DMS153 treated with DMSO at 0.1 percent for 48 hours (cell line): ENCODE measurements around the gene PARM1.
"Not testable (repeated sequence)": the region's sequence is repeated elsewhere in the genome, so short reads cannot be mapped to it uniquely, and the experiment has no call there.

Experiments
- DNase-seq: peaks from one replicate; lab custom pipeline; 2025; ENCODE audit not compliant: unreplicated experiment; lab: John Stamatoyannopoulos, UW

PARM1 gene

DNA sequence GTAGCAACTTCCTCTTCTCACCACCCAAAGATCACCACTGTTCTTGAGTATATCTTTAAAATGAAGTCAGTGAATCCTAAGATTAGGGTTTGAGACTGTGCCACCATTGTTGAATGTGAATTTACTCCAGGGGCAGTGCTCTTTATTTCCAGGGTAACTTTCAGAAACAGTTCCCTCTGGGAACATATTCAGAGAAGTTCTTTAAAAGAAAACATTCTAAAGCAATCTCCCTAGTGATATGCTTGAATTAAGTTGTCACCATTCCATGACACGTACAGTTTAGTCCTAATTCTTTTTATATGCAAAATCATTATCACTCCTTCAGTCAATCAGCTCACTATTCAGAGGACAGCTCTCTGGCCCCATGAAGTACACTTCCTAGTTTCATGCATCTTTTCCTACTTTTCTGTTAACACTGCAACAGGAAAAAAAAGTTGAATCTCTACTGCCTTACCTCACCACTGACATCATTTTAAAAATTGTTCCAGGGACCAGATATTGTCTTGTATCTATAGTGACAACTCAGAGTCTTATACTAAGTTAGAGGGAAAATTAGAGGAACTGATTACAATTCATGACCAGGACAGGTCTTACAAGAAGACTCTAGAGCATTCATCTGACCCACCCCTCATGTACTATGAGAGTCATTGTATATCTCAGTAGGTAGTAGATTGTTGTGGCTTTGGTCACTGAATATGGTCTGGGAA is 49.8 kb downstream of the PARM1 start:
- DNase-seq = no peak

DNA sequence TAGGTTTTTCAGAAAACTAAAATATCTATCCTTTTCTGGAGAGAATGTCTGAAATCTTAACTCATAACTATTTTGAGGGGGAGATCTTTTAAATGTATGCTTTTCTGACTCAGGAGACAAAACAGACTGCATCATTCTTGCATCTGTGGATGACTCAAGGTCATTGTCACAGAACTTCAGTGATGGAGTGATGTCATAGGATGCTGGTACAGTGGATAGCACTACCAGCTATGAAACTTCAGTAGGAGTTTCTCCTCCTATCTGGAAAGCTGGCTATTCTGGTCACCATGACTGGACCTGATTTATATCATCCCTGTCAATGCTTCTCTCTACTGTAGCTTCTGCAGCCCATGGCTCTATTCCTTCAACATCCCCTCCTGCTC is 50.3 kb downstream of the PARM1 start:
- DNase-seq = no peak

DNA sequence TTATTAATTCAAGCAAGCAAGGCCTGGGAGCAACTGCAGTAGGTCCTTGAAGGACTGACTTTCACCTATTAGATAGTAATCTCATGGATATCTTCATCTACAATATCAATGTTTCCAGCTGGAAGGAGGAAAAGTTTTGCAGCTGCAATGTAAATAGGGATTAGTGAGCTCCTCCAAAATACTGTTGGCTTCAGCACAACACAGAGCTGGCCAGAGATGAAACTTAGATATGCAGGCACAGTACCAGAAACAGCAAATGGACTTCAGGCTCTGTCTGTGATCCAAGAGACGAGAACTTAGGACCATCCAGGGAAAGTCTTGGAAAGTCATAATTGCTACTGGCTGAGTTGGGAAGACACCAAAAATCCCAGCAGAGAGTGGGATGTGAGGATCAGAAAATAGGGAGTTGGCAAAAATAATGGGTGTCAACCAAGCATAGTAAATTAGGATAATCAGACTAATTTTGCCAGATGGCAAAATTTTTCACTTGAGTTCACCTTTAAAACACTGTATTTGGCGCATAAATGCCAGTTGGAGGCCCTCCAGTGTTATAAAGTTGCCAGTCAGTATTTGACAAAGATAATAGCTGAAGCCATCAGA is 57.5 kb downstream of the PARM1 start:
- no peak for DNase-seq

GRCh38 chr4:74994436-74994835 is 61.5 kb downstream of the PARM1 start:
- DNase-seq = not testable (repeated sequence)

DNA sequence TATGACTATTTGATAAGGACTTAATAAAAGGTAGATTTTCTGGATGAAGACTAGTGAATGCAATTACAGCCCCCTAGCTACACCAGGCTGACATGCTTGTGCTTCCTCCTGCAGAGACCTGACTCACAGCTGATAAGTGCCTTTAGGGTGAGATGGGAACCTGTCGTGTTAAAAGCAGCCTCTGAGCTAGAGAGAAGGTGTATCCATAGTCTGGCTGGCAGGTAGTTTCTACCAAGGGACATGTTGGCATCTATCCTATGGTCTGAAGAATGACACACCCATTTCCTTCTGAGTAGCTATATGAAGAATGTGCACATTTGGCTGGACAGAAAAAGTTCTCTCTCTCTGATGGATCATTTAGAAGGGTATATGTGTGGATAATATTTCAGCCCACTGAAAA is 64.1 kb downstream of the PARM1 start:
- DNase-seq = no peak

DNA sequence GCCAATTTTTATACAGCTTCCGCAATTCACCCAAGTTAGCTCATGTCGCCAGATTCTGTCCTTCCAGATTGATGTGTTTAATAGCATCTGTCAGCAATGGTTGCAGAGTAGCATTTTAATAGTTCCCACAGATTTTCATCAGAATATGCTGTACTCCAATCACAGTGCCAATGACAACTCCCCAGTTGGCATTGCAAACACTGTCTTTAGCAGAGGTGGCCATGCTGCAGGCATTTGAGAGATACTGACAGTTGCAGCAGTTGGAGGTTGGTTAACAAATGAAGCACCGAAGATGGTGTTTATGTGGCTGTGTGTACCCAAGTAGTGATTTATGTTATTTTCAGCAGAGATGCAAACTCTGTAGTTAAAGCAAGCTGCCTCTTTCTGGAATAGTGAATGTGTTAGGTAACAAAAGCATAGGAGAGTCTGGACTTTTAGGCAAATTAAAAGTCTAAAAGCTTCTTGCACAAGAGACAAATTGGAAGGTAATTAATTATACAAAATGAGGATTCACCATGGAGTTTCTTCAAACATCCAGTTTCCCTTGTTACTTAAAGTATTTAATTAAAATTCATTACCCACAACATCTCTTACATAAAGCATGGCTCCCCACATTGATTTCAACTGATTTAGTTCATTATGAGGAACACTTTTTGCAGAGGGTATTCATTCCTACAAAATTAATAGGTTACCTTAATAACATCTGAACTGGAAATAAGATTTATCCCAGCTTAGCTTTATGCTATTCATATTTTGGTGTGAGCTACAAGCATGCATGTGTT is 65.2 kb downstream of the PARM1 start:
- DNase-seq = no peak

DNA sequence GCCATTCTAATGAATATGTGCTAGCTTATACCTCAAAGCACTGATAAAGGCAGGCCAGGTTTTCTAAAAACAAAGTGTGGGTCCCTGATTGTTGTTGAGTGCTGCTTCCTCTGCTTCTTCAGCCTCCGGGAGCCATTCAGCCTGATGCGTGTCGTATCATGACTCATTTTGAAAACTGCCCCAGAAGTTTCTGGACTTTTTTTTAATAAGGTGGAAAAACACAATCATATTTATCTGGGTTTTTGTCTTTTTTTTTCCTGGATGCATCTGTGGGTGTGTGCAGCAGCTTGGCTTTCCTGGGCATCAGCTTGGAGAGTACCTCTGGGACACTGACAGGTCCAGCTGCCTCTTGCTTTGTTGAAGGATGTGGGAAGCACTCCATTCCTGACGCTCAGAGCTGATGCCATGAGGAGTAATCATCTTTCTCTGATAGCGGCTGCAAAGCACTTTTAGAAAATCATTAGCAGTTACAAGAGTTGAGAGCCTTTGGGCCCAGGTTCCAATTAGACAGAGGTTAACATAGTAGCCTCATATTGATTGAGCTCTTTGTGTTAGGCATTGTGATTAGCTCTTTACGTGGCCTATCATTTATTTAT is 66.9 kb downstream of the PARM1 start:
- no peak for DNase-seq

DNA sequence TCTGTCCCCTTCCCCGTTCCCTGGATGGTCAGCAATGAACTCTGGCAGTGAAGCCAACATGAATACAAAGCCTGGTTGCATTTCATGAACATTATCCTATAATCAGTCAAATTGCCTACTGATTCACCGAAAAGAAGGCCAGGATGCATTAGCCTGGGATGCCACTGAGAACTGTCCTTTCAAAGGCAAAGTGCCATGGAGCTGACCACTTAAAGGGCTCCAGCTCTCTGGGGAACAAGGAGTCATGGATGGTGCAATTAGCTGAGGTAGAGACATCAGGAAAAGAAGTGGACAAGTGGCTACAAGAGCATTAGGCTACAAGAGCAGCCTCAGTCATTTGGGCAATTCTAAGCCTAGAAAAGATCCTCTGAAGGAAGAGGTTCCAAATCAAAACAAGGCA is 69.0 kb downstream of the PARM1 start:
- DNase-seq = no peak

DNA sequence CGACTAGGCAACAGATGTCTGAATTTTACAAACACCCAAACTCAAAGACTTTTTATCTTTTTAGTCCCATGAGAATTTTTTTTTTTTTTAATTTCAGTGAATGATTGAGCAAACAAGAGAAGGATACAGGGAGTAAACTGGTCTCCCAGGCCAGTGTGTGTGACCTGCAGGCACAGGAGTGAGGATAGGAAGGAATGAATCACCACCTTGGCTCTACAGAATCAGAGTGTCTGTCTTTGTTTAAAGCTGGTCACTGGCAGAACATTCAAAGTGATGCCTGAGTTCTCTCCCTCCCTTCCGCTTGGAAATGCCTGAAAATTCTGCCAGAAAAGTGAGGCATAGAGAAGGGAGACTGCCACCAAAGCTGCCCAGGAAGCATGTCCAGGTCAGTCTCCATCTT is 69.5 kb downstream of the PARM1 start:
- DNase-seq = no peak

DNA sequence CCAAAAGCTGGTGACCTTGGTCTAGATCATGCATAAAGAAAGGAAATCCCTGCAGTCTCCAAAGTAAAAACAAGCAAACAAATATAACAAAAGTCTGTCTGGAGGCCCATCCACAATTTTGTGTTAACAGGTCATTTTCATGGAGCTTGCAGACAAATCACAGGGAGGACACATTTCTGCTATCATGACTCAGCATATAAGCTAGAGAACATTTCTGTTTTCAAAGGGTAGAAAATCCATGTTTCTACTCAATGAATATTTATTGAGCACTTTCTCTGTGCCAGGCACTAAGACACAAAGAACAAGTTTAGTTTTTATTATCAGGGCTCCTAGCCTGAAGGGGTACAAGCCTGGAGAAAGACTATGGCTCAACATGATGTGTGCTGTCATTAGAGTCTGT is 71.1 kb downstream of the PARM1 start:
- DNase-seq = no peak

DNA sequence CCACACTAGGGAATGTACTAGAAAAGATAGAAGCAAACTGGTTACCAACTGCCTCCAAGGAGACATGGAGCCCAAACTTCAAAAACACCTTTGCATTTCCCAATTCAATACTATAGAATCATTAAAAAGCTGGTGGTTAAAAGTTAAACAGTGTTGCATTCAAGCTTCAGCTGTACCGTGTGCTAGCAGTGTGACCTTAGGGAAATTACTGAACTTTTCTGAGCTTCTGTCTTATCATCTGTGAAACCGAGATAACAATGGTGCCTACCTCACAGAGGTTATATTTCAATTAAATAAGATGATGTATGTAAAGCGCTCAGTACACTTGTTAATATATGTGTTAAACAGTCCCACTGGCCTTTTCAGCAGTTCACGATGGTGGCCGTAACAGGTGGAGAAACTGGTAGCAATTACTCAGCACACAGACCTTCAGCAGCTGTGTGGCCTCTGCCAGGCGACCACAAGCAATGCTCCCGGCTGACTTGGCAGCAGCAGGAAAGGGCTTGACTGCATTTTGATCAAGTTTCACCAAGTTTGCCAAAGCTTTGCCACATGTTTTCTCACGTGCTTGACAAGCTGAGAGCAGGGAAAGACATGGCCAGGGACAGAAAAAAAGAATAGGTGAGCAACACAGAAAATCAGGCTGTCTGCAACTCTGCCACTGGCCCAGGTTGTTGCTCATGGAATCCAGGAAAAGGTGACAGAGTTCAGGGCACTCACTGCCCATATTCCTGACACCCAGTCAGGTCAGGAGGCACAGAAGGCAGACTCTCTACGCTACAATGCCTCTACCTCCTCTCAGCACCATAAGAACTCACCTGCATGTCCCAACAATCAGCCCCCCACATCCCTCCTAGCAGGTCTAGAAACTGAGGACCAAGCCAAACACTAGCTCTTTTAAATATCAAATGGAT is 72.1 kb downstream of the PARM1 start:
- no peak for DNase-seq

GRCh38 chr4:75005727-75006126 is 72.8 kb downstream of the PARM1 start:
- DNase-seq = no peak

DNA sequence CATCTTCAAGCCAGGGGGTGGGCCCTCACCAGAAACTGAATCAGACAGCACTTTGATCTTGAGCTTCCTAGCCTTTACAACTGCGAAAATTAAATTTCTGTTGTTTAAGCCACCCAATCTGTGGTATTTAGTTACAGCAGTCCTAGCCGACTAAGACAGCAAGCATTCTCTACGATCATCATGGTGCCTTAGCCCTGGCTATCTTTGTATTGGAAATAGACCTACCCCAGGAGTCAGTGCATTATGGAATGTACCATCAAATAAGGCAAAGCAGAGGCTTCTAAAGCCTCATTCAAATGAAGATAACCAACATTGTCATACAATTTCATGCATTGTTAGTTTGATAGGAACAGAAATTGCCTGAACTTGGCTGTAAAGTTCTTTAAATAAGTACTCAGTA is 75.0 kb downstream of the PARM1 start:
- no peak for DNase-seq

DNA sequence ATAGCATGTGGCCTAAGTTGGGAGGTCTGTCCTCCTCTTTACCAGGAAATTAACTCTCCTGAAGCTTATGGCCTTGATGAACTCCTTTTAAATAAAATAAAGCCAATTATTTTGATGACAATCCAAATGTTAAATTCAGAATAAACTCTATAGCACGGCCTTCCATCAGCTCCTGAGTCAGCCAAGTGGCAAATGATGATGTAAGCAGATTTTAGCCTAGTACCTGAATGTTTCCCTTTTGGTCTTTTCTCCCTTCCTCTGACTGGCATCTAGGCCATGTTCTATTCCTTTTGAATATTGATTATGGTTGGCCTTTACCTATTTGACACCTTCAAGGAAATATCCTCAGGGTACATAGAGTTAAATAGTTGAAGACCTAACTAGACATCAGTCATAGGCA is 76.2 kb downstream of the PARM1 start:
- no peak for DNase-seq

- DNase-seq = no peak
These were observed 78.3 kb downstream of the PARM1 start for GRCh38 chr4:75011131-75011795.

DNA sequence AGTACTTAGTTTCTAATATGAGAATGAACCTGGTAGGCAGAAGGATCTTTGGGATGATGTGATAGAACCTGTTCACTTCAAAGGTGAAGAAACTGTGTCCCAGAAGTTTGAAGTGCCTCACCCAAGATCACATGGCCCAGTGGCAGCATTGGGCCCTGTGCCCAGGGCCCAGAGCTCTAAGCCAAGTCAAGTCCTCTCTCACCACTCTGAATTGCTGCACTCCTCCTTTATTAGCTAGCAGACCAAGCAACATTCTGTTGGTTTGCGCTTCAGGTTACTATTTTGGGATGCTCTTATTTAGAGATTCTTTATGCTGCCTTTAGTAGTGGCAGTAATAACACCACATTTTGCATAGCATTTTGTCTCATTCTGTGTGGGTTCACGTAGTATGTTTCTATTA is 82.7 kb downstream of the PARM1 start:
- DNase-seq = no peak

DNA sequence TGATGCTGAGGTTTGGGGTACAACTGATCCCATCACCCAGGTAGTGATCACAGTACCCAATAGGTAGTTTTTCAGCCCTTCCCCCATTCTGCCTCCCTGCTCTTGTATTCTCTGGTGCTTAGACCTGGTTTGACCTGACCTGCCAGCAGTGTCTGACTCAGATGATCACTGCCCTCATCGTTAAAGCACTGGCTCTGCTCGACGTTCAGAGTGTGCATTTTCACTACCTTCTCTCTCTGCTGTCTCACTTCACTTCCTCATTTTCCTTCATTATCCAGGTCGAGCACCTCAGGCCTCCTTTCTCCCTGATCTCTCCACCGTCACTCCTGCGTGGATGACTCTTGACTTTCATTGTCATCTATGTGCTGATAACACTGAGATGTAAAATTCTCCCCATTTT is 83.6 kb downstream of the PARM1 start:
- no peak for DNase-seq

DNA sequence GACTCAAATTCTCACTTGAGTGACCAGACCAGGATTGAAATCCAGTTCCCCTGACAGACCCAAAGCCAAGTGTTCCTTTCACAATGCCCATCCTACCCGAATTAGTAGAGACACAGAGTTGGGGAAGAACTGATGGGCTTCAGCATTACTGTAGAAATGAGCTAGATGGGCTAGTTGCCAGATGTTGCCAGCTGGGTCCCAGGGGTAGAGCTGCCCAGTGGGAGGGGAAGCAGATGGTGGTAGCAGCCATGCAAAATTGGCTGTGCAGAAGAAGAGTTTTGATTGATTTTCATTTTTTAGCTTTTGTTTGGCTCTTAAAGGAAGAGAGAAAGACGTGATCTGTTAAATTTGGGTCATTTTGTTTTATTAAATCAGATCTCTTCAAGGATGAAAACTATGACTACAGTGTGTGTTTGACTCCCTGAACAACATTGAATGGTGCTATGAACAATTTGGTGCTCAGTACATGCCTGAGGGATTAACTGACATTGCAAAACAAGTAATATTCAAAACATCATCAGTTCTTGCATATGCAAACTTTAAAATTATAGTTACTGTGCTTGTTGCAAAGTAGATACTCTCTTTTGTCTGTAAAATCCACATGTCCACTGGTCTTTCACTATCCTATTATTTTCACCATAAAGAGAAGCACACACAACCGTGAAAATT is 86.0 kb downstream of the PARM1 start:
- no peak for DNase-seq

DNA sequence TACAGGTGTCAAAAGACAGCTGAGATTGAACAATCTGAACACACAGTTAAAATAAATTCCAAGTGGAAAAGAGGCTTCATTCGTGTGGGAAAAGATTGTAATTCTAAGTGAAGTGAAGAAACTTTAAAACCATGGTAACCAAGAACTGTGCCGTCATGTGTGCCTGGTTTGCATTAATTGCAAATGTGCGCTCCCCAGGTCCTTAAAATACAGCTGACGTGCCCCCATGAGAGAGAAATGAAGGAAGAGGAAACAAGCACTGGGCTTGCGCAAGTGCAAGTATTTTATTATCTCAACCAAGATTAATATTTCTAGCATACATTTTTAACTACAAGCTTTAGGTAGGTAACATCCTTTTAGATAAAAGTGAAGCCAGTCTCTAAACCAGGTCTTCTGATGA is 92.5 kb downstream of the PARM1 start:
- DNase-seq = no peak
